ENCODE measurements around the gene STRA6.
"Not testable (repeated sequence)": the region's sequence is repeated elsewhere in the genome, so short reads cannot be mapped to it uniquely, and the experiment has no call there.

STRA6 gene

GRCh38 chr15:74168711-74169126 is 33.9 kb downstream of the STRA6 start:
- H3K4me3 ChIP-seq (ENCODE audit: low read depth, low read length): no peak overlapping the region
- TF ChIP-seq, protein P1, sequence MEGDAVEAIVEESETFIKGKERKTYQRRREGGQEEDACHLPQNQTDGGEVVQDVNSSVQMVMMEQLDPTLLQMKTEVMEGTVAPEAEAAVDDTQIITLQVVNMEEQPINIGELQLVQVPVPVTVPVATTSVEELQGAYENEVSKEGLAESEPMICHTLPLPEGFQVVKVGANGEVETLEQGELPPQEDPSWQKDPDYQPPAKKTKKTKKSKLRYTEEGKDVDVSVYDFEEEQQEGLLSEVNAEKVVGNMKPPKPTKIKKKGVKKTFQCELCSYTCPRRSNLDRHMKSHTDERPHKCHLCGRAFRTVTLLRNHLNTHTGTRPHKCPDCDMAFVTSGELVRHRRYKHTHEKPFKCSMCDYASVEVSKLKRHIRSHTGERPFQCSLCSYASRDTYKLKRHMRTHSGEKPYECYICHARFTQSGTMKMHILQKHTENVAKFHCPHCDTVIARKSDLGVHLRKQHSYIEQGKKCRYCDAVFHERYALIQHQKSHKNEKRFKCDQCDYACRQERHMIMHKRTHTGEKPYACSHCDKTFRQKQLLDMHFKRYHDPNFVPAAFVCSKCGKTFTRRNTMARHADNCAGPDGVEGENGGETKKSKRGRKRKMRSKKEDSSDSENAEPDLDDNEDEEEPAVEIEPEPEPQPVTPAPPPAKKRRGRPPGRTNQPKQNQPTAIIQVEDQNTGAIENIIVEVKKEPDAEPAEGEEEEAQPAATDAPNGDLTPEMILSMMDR (IDR thresholded peaks at IDR 0.05; ENCODE audit: low read depth, low read length): no peak

- no peak overlapping the region for H3K4me3 ChIP-seq (ENCODE audit: low read depth, low read length)
- TF ChIP-seq, protein P1 (IDR thresholded peaks at IDR 0.05; ENCODE audit: low read depth, low read length): no peak
Measured at GRCh38 chr15:74167891-74168331, 34.7 kb downstream of the STRA6 start.

DNA sequence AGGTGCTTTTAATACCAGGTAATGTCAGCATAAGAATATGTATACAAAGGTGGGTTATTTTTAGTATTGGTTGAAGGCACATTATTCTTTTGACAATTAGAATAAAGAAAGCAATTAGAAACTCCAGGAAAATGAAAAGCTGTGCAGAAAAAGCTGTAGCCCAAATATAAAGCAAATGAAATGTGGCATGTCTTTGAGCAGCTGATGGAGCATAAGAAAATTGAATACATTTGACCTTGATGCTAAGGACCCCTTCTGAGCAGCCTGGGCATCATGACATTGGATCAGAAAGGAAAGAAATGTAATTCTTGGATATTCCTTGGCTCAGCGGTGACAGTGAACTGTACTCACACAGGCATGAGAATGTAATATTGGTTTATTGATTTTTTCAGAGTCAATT is 37.1 kb downstream of the STRA6 start:
- no peak overlapping the region for H3K4me3 ChIP-seq (ENCODE audit: low read depth, low read length)
- TF ChIP-seq, protein P1 (IDR thresholded peaks at IDR 0.05; ENCODE audit: low read depth, low read length): no peak

- H3K4me3 ChIP-seq (ENCODE audit: low read depth, low read length): not testable (repeated sequence)
Measured at GRCh38 chr15:74162195-74162536, 40.4 kb downstream of the STRA6 start.

DNA sequence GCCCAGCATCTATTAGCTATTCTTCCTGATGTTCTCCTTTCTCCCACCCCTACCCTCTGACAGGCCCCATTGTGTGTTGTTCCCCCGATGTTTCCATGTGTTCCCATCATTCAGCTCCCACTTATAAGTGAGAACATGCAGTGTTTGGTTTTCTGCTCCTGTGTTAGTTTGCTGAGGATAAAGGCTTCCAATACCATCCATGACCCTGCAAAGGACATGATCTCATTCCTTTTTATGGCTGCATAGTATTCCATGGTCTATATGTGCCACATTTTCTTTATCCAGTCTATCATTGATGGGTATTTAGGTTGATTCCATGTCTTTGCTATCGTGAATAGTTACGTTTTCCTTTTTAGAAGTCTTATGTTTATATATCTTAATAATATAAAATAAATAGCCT is 42.2 kb downstream of the STRA6 start:
- not testable (repeated sequence) for H3K4me3 ChIP-seq (ENCODE audit: low read depth, low read length)

DNA sequence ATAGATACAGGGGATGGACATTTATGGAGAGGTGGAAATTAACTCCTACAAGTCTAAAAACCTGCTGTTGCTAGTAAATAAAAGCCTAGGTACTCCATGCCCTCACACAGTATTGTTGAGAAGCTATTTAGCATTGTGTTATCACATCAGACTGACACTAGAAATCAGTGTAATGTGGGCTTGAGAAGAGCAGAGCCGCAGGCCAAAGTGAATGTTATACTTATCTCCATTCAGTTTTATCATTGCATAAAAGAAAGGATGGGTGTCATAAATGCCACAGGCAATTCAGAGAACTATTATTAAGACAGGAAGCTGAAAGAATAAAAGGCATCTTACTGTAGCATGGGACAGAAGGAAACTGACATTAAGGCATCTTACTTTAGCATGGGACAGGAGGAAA is 42.8 kb downstream of the STRA6 start:
- no peak overlapping the region for H3K4me3 ChIP-seq (ENCODE audit: low read depth, low read length)

DNA sequence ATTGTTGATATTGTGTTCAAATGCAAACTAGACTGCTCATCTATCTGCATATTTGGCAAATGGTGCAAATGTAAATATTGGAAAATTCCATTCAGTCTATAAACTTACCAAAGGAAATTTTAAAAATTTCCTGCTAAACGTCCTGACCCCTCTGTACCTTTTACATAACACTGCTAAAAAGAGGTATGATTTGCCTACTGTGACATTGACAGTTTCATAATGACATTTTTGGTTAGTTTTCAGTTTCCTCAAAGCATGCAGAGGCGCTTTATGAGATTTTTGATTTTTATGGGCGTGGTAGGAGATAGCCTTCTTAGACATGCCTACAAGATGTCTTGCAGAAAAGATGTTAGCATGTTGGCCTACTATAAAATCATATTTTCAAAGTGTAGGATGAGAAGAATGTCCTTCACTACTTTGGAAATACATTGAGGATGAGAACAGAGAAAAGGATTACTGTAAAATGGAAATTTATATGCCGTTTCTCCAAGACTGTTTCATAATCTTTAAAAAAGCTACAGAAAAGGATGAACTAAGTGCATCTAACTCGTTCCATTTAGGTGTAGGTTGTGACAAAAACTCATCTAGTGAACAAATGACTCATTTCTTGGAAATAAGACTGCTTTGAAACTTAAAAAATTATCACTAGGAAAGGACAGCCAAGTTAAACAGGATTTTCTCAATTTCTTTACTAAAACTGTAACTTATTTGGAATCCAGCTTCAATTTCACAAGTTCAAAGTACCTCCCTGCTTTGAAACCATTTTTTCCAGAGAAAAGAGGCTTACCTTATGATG is 43.5 kb downstream of the STRA6 start:
- TF ChIP-seq, protein P1 (IDR thresholded peaks at IDR 0.05; ENCODE audit: low read depth, low read length): no peak
- H3K4me3 ChIP-seq (ENCODE audit: low read depth, low read length): no peak overlapping the region

More for the DNA sequence above, 42.8 kb downstream of the STRA6 start:
- TF ChIP-seq, protein P1 (IDR thresholded peaks at IDR 0.05; ENCODE audit: low read depth, low read length): no peak

DNA sequence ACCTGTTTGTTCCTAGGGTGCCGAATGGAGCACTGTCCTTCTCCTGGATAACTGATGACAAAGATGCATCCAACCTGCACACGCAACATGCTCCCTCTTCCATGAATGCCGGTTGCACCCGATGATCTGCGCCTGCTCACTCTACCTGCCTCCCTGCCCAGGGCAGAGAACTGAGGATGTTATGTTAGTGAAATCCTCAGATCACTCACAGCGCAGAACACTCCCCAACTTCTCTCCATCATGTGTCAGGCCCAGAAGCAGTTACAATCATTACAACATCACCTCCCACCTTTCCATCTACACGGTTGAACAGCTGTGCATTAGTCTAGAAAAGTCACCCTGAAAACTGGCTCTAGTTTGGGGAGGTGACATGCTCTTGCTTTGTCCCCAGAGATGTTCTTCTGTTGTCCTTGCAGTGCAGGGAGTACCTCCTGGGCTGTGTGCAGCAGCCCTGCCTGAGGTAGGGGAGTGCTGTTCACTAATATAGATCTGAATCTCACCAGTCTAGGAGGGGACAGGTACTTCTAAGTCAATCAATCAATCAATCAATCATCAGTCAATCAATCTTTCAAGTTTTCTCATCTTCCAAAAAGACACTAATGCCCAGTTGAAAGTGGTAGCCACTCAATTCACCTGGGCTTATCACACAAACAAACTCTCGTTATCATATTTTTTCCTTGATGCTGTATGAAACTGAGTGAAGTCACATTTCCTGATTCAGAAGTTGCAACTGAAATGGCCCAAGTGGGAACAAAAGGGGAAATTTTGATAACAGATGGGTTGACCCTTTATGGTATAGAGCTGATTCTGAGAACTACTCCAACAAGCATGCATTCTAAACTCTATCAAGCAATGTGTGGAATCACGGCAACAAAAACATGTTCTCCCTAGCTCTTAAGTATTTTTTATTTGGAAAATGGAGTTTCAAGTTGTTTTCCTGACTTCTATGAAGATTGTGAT is 44.4 kb downstream of the STRA6 start:
- TF ChIP-seq, protein P1 (IDR thresholded peaks at IDR 0.05; ENCODE audit: low read depth, low read length): no peak
- H3K4me3 ChIP-seq (ENCODE audit: low read depth, low read length): no peak overlapping the region

Data from WI38 (cell line).